H1 (cell line): ENCODE measurements around the gene RAD51B. TPM values are rescaled to one million over a fixed set of nuclear protein-coding genes. Genes with fewer than 3 reads are reported as not detected.

ENCODE experiments used
- CTCF ChIA-PET: fragments of 300-600 bp; sonication (Branson Sonifier 250); formaldehyde crosslinking; loops from one replicate; lab custom pipeline; 2021; ENCODE audit not compliant: partially characterized antibody; lab: Charles Lee
- POLR2A ChIA-PET: fragments of 300-600 bp; sonication (Branson Sonifier 250); formaldehyde crosslinking; loops from one replicate; lab custom pipeline; 2021; ENCODE audit warnings: inconsistent platforms; ENCODE audit not compliant: partially characterized antibody; lab: Charles Lee
- DNase-seq, 2 experiments: peaks; one replicate each; pipeline versions ENCODE4 v3.0.0 to v3.0.0-alpha.2; 2010 to 2022; ENCODE audit warnings: low spot score in 2 of 2, low read depth in 1 of 2, mixed read lengths in 1 of 2
- FAIRE-seq: peaks from 2 replicates; lab custom pipeline; 2011; peaks lifted over from hg19 to GRCh38; lab: Jason Lieb, UNC
- H2AFZ ChIP-seq: 2 replicates; pipeline ENCODE4 v1.8.1; 2012; ENCODE audit warnings: low read length, inconsistent platforms
- H2AK5ac ChIP-seq: 2 replicates; pipeline ENCODE4 v1.6.1; 2013; ENCODE audit warnings: low read depth, low read length
- H2BK120ac ChIP-seq: replicated peaks from 2 replicates; pipeline ENCODE3; 2013; ENCODE audit warnings: low read depth, low read length, inconsistent platforms
- H2BK12ac ChIP-seq: 2 replicates; pipeline ENCODE4 v1.6.1; 2013; ENCODE audit warnings: low read depth, low read length
- H2BK15ac ChIP-seq: 2 replicates; pipeline ENCODE4 v1.6.1; 2013; ENCODE audit warnings: low read length
- H2BK20ac ChIP-seq: 2 replicates; pipeline ENCODE4 v1.6.1; 2013; ENCODE audit warnings: low read length
- H2BK5ac ChIP-seq: 2 replicates; pipeline ENCODE4 v1.6.1; 2013; ENCODE audit warnings: low read depth, low read length
- H3K14ac ChIP-seq: 2 replicates; pipeline ENCODE4 v1.6.1; 2013; ENCODE audit warnings: inconsistent platforms; ENCODE audit not compliant: insufficient read length
- H3K18ac ChIP-seq: 2 replicates; pipeline ENCODE4 v1.6.1; 2013; ENCODE audit warnings: low read length; ENCODE audit errors: extremely low read depth
- H3K23ac ChIP-seq: 2 replicates; pipeline ENCODE4 v1.6.1; 2013; ENCODE audit warnings: inconsistent platforms; ENCODE audit not compliant: insufficient read length
- H3K23me2 ChIP-seq: 2 replicates; pipeline ENCODE4 v1.6.1; 2013; ENCODE audit warnings: low read depth, low read length
- H3K27ac ChIP-seq: 2 replicates; pipeline ENCODE4 v1.6.1; 2011; ENCODE audit warnings: low read depth, low read length, inconsistent platforms
- H3K27me3 ChIP-seq, 4 experiments: replicated peaks in 1 of 4; 1 replicate in 1 of 4; 2 replicates in 3 of 4; pipeline versions ENCODE4 v1.6.1 to v1.8.1; 2011 to 2013; ENCODE audit warnings: low read length in 3 of 4, mild to moderate bottlenecking in 3 of 4, inconsistent platforms in 2 of 4, mixed read lengths in 2 of 4, moderate library complexity in 1 of 4; ENCODE audit not compliant: control insufficient read depth in 3 of 4, insufficient read depth in 3 of 4; ENCODE audit errors: extremely low read depth in 1 of 4
- H3K36me3 ChIP-seq, 4 experiments: 2 replicates each; pipeline versions ENCODE4 v1.6.1 to v1.8.1; 2011 to 2013; ENCODE audit warnings: mild to moderate bottlenecking in 4 of 4, low read length in 3 of 4, moderate library complexity in 2 of 4, control low read depth in 1 of 4, inconsistent platforms in 1 of 4; ENCODE audit not compliant: insufficient read depth in 4 of 4, control insufficient read depth in 2 of 4
- H3K4ac ChIP-seq: replicated peaks from 2 replicates; pipeline ENCODE3; 2013; ENCODE audit warnings: low read length, low read depth, mixed read lengths, inconsistent platforms; ENCODE audit not compliant: insufficient read length
- H3K4me1 ChIP-seq, 4 experiments: replicated peaks in 1 of 4; 1 replicate in 1 of 4; 2 replicates in 3 of 4; pipeline versions ENCODE4 v1.6.1 to v1.8.1; 2011 to 2013; ENCODE audit warnings: low read length in 3 of 4, inconsistent platforms in 2 of 4, mixed read lengths in 1 of 4; ENCODE audit not compliant: insufficient read depth in 4 of 4, control insufficient read depth in 3 of 4
- H3K4me2 ChIP-seq, 2 experiments: 2 replicates each; pipeline versions ENCODE4 v1.6.1 to v1.8.1; 2011 to 2013; ENCODE audit warnings: low read depth in 2 of 2, low read length in 2 of 2, control low read depth in 1 of 2, inconsistent platforms in 1 of 2, mild to moderate bottlenecking in 1 of 2; ENCODE audit not compliant: insufficient read depth in 1 of 2
- H3K4me3 ChIP-seq, 4 experiments: fragments of 200-600, 300-600 bp in 1 of 4; sonication (generic), shearing (Covaris generic), sonication (Bioruptor Twin) in 1 of 4; 2 replicates each; pipeline versions ENCODE4 v1.5.1 to v1.8.1; 2011 to 2016; ENCODE audit warnings: low read length in 4 of 4, low read depth in 3 of 4, control low read depth in 2 of 4, inconsistent platforms in 2 of 4, mild to moderate bottlenecking in 2 of 4, mixed read lengths in 1 of 4, moderate library complexity in 1 of 4; ENCODE audit not compliant: insufficient read depth in 2 of 4; ENCODE audit errors: extremely low read depth in 1 of 4
- H3K56ac ChIP-seq: replicated peaks from 2 replicates; pipeline ENCODE3; 2013; ENCODE audit warnings: low read depth, mild to moderate bottlenecking, mixed read lengths, low read length, inconsistent platforms; ENCODE audit not compliant: insufficient read length
- H3K79me1 ChIP-seq: 2 replicates; pipeline ENCODE4 v1.6.1; 2013; ENCODE audit warnings: low read depth, low read length, control low read depth
- H3K79me2 ChIP-seq, 2 experiments: 2 replicates each; pipeline versions ENCODE4 v1.6.1 to v1.8.1; 2012 to 2013; ENCODE audit warnings: low read length in 2 of 2, mild to moderate bottlenecking in 2 of 2, inconsistent platforms in 1 of 2; ENCODE audit not compliant: insufficient read depth in 2 of 2, control insufficient read depth in 1 of 2
- H3K9ac ChIP-seq, 4 experiments: replicated peaks in 1 of 4; 1 replicate in 1 of 4; 2 replicates in 3 of 4; pipeline versions ENCODE4 v1.6.1 to v1.8.1; 2011 to 2013; ENCODE audit warnings: low read depth in 3 of 4, low read length in 3 of 4, control low read depth in 2 of 4, mild to moderate bottlenecking in 2 of 4, moderate library complexity in 2 of 4, inconsistent platforms in 1 of 4; ENCODE audit errors: extremely low read depth in 1 of 4
- H3K9me3 ChIP-seq, 2 experiments: 2 replicates each; pipeline versions ENCODE4 v1.6.1 to v1.8.1; 2012 to 2013; ENCODE audit warnings: mild to moderate bottlenecking in 2 of 2, moderate library complexity in 2 of 2, control low read depth in 1 of 2, inconsistent platforms in 1 of 2, low read depth in 1 of 2, low read length in 1 of 2, mixed read lengths in 1 of 2; ENCODE audit not compliant: insufficient read depth in 2 of 2
- H4K20me1 ChIP-seq, 2 experiments: replicated peaks in 1 of 2; 2 replicates each; pipeline versions ENCODE3 to v1.8.1; 2011 to 2013; ENCODE audit warnings: inconsistent platforms in 2 of 2, low read length in 2 of 2, mild to moderate bottlenecking in 1 of 2; ENCODE audit not compliant: insufficient read depth in 2 of 2, control insufficient read depth in 1 of 2
- H4K5ac ChIP-seq: 2 replicates; pipeline ENCODE4 v1.6.1; 2013; ENCODE audit warnings: low read length, low read depth, mixed read lengths, inconsistent platforms; ENCODE audit not compliant: insufficient read length
- H4K8ac ChIP-seq: 2 replicates; pipeline ENCODE4 v1.8.0; 2013; ENCODE audit warnings: mild to moderate bottlenecking, moderate library complexity, low read length, inconsistent platforms; ENCODE audit not compliant: insufficient read depth; ENCODE audit errors: extremely low read depth
- H4K91ac ChIP-seq: replicated peaks from 2 replicates; pipeline ENCODE3; 2013; ENCODE audit warnings: low read length, mixed read lengths, inconsistent platforms; ENCODE audit not compliant: insufficient read length
- MAFK ChIP-seq: IDR thresholded peaks from 2 replicates; pipeline ENCODE4 v1.6.1; 2012; ENCODE audit warnings: low read depth, mild to moderate bottlenecking, improper control_type of control experiment, low read length
- NANOG ChIP-seq: IDR thresholded peaks from 2 replicates; pipeline ENCODE4 v1.6.1; 2011; ENCODE audit warnings: low read length, low read depth, mild to moderate bottlenecking, inconsistent platforms; ENCODE audit not compliant: insufficient read depth, poor library complexity, severe bottlenecking
- RNF2 ChIP-seq: fragments of 200-900, 300-1000 bp; sonication (generic); IDR thresholded peaks from 2 replicates; pipeline ENCODE4 v1.7.1; 2016; ENCODE audit warnings: borderline replicate concordance, low read depth, mild to moderate bottlenecking, antibody characterized with exemption, low read length; ENCODE audit not compliant: poor library complexity, severe bottlenecking; ENCODE audit errors: missing control alignments
- WGBS, 2 experiments: shearing (Covaris generic) in 1 of 2; methylation state at CpG; one replicate each; pipeline versions ENCODE4 v1.1.6 to v1.1.7; 2013 to 2015; ENCODE audit warnings: low lambda C conversion rate in 2 of 2, mixed read lengths in 2 of 2, inconsistent platforms in 1 of 2, low coverage in 1 of 2, missing lambda C conversion rate in 1 of 2; ENCODE audit not compliant: insufficient replicate concordance in 2 of 2, insufficient coverage in 1 of 2, insufficient read length in 1 of 2; ENCODE audit errors: extremely low coverage in 1 of 2, missing lambda C conversion rate in 1 of 2; 5-methylcytosine and 5-hydroxymethylcytosine counted together
- polyA plus RNA-seq, 7 experiments: library from polyadenylated mRNA; depleted of rRNA in 3 of 7; stranded (reverse) in 5 of 7; unstranded in 2 of 7; fragments of >200 nt in 5 of 7; fragments of 200-250 nt in 2 of 7; gene quantifications; 1 replicate in 5 of 7; 2 replicates in 1 of 7; 4 replicates in 1 of 7; pipeline versions ENCODE4 v1.2.1 to v1.2.3, GENCODE V29; 2011 to 2013; ENCODE audit warnings: missing spikeins in 2 of 7, mixed read lengths in 2 of 7
- total RNA-seq: library from RNA; stranded (reverse); fragmentation: NEBNext Ultra II Directional; extraction: Animal tissue kit (Norgen Biotek cat#: 25700); gene quantifications from 2 replicates; pipeline ENCODE4 v1.2.1, GENCODE V29; 2021

The RAD51B gene
- total and polyA plus RNA-seq, 2 of the 8 experiments (the other 6 are each of a cell fraction or from before 2014, with no cell fraction given), result 3.9 to 14.9 TPM

- H2BK15ac ChIP-seq, result no peak overlapping the region
- POLR2A ChIA-PET, result no interaction called here
- no peak for DNase-seq
- H3K36me3 ChIP-seq, result no peaks in the 10 kb centered on the region
- no peak overlapping the region for H3K23ac ChIP-seq
- H4K91ac ChIP-seq, result no peak overlapping the region
- no peak for FAIRE-seq
- no peak overlapping the region for H2BK12ac ChIP-seq
- no peak overlapping the region for H3K56ac ChIP-seq
- no peak overlapping the region for H2AK5ac ChIP-seq
- H3K4me2 ChIP-seq, result no peak overlapping the region
- no peak overlapping the region for H4K5ac ChIP-seq
- CTCF ChIA-PET, result no interaction called here
- no peak overlapping the region for H2BK120ac ChIP-seq
- H4K20me1 ChIP-seq, result no peaks in the 10 kb centered on the region
- TF ChIP-seq MAFK (no peak), NANOG (no peak), RNF2 (no peak)
- no peak overlapping the region for H2BK20ac ChIP-seq
- no peak overlapping the region for H2BK5ac ChIP-seq
- no peaks in the 10 kb centered on the region for H3K79me1 ChIP-seq
- H3K9ac ChIP-seq, result no peak overlapping the region
- H3K27ac ChIP-seq, result no peak overlapping the region
- H3K4me1 ChIP-seq, result no peaks in the 10 kb centered on the region
- H2AFZ ChIP-seq, result no peak overlapping the region
- H3K79me2 ChIP-seq, result no peaks in the 10 kb centered on the region
- no peaks in the 10 kb centered on the region for H3K23me2 ChIP-seq
- WGBS, 2 experiments, result 86% methylated on average over 5 of the region's 5 CpGs; no CpG with 5 or more reads in 1 of the 2 experiments
- H3K9me3 ChIP-seq, result no peaks in the 10 kb centered on the region
- no peak overlapping the region for H4K8ac ChIP-seq
- H3K4me3 ChIP-seq, result no peak overlapping the region
- no peak overlapping the region for H3K14ac ChIP-seq
- no peak overlapping the region for H3K18ac ChIP-seq
- H3K27me3 ChIP-seq, result no peaks in the 10 kb centered on the region
- H3K4ac ChIP-seq, result no peak overlapping the region
These were observed 348.0 kb downstream of the RAD51B start for GRCh38 chr14:68167383-68168087.
